Upper lobe of right lung (tissue), 1 donor: ENCODE measurements around the gene GALNT16. TPM values are rescaled to one million over a fixed set of nuclear protein-coding genes. Genes with fewer than 3 reads are reported as not detected.
A peak's percentile ranks its signal among the peaks of the same experiment; 100 is the strongest.
"Not testable (repeated sequence)": the region's sequence is repeated elsewhere in the genome, so short reads cannot be mapped to it uniquely, and the experiment has no call there.

Source experiments
- ATAC-seq: fragments of 200-7000 bp; cut with Tn5 transposase; one replicate; pipeline ENCODE4 v1.9.1; 2020; ENCODE audit warnings: mild to moderate bottlenecking, moderate library complexity
- DNase-seq: peaks from one replicate; pipeline ENCODE4 v3.0.0-alpha.2; 2020
- H3K27ac ChIP-seq: fragments of 200-600 bp; one replicate; pipeline ENCODE4 v1.8.0; 2022
- H3K27me3 ChIP-seq: fragments of 200-600 bp; one replicate; pipeline ENCODE4 v1.8.0; 2022; ENCODE audit warnings: mild to moderate bottlenecking
- H3K36me3 ChIP-seq: fragments of 200-600 bp; one replicate; pipeline ENCODE4 v1.8.0; 2022
- H3K4me1 ChIP-seq: fragments of 200-600 bp; one replicate; pipeline ENCODE4 v1.8.0; 2022
- H3K4me3 ChIP-seq: fragments of 200-600 bp; one replicate; pipeline ENCODE4 v1.8.0; 2022; ENCODE audit warnings: mild to moderate bottlenecking
- H3K9me3 ChIP-seq: fragments of 200-600 bp; one replicate; pipeline ENCODE4 v1.8.0; 2022
- CTCF ChIP-seq: fragments of 200-600 bp; IDR thresholded peaks from one replicate; pipeline ENCODE4 v1.8.0; 2022; ENCODE audit warnings: antibody characterized with exemption
- intact Hi-C: fragments of 100-400 bp; cut with DNase I; formaldehyde crosslinking; loops from one replicate; pipeline ENCODE4 v1.11.0; 2022
- long read RNA-seq: library from polyadenylated mRNA; unstranded; transcript quantifications from one replicate; pipeline ENCODE4 v2.0.0, GENCODE V29; 2021
- total RNA-seq: library from RNA; stranded (reverse); fragmentation: NEBNext Ultra II Directional; extraction: Animal tissue kit (Norgen Biotek cat#: 25700); gene quantifications from one replicate; pipeline ENCODE4 v1.2.1, GENCODE V29; 2021
- donor health status: DM: no; HTN: yes; CAD: no; lungs with severe emphysema.

The GALNT16 gene
- 3.0 TPM for total RNA-seq
- long read RNA-seq, full-length matches to known transcripts, result 8 of 13 reads
- long read RNA-seq, partial matches to known transcripts, result 3 of 13 reads
- long read RNA-seq, other reads (novel, unspliced or antisense), result 2 of 13 reads

- Histone ChIP-seq H3K27me3 (peaks cover 39% of the 10 kb centered on the region), H3K27ac (no peak within 1 kb of the TSS), H3K9me3 (no peaks in the 10 kb centered on the region), H3K4me1 (peaks cover 18% of the 10 kb centered on the region), H3K36me3 (no peaks in the 10 kb centered on the region), H3K4me3 (peak within 1 kb of the TSS; percentile 54)
- DNase-seq (peak; percentile 69), ATAC-seq (peak; percentile 22)
- intact Hi-C loops, result no loop called here
- TF ChIP-seq CTCF, result peak; percentile 25
Measured at GRCh38 chr14:69259527-69260189, at the start of gene GALNT16. Gene GALNT16 (plus strand): TSS chr14:69260158. CDS start chr14:69260291, 133 bp downstream.

- intact Hi-C loops, result no loop called here
- peak; percentile 59 for ATAC-seq
- H3K27ac ChIP-seq, result no peak overlapping the region
Measured at GRCh38 chr14:69214393-69214792, 45.6 kb upstream of the GALNT16 start.

DNA sequence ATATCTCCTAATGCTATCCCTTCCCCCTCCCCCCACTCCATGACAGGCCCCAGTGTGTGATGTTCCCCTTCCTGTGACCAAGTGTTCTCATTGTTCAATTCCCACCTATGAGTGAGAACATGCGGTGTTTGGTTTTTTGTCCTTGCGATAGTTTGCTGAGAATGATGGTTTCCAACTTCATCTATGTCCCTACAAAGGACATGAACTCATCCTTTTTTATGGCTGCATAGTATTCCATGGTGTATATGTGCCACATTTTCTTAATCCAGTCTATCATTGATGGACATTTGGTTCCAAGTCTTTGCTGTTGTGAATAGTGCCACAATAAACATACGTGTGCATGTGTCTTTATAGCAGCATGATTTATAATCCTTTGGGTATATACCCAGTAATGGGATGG lies 42.3 kb upstream of the GALNT16 start:
- H3K4me1 ChIP-seq, H3K36me3 ChIP-seq, intact Hi-C loops, H3K9me3 ChIP-seq, ATAC-seq, H3K27ac ChIP-seq, H3K27me3 ChIP-seq, H3K4me3 ChIP-seq, DNase-seq: not testable (repeated sequence)

More at GRCh38 chr14:69214393-69214792, 45.6 kb upstream of the GALNT16 start:
- no peak for TF ChIP-seq CTCF
- no peak for DNase-seq
- peaks cover 14% of the 10 kb centered on the region for H3K36me3 ChIP-seq
- no peaks in the 10 kb centered on the region for H3K27me3 ChIP-seq
- no peaks in the 10 kb centered on the region for H3K4me1 ChIP-seq
- H3K9me3 ChIP-seq, result no peaks in the 10 kb centered on the region
- no peak overlapping the region for H3K4me3 ChIP-seq

GRCh38 chr14:69224946-69225345 lies 35.0 kb upstream of the GALNT16 start:
- no peak for TF ChIP-seq CTCF
- intact Hi-C loops, result no loop called here
- DNase-seq (no peak), ATAC-seq (no peak)
- peaks cover 11% of the 10 kb centered on the region for H3K36me3 ChIP-seq
- H3K4me1 ChIP-seq, result no peaks in the 10 kb centered on the region
- H3K4me3 ChIP-seq, result no peak overlapping the region
- H3K27me3 ChIP-seq, result no peaks in the 10 kb centered on the region
- no peaks in the 10 kb centered on the region for H3K9me3 ChIP-seq
- H3K27ac ChIP-seq, result no peak overlapping the region

- Histone ChIP-seq H3K4me1 (no peaks in the 10 kb centered on the region), H3K27ac (no peak overlapping the region), H3K36me3 (peaks cover 21% of the 10 kb centered on the region), H3K9me3 (no peaks in the 10 kb centered on the region), H3K4me3 (no peak overlapping the region), H3K27me3 (no peaks in the 10 kb centered on the region)
- ATAC-seq (no peak), DNase-seq (no peak)
- no peak for TF ChIP-seq CTCF
- intact Hi-C loops, result no loop called here
Measured at GRCh38 chr14:69226178-69226577, 33.8 kb upstream of the GALNT16 start.

DNA sequence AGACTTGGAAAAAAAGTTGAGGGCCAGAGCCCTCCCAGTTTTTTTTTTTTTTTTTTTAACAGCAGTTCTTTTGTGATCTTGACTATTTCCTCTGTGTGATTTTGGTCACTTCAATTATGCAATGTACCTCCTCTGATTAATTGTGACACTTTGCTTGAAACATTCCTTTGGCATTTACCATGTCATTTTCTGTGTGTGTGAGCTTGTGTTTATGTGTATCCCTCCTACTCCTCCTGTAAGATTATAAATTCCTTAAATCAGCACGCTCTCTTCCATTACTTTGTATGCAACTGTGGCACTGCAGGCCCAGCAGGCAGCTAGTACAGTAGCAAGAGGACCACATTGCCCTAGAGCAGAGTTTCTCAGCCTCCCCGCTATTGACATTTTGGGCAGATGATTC lies 33.2 kb upstream of the GALNT16 start:
- no peak for TF ChIP-seq CTCF
- no peak for DNase-seq
- H3K4me3 ChIP-seq, result no peak overlapping the region
- no peak for ATAC-seq
- no peaks in the 10 kb centered on the region for H3K4me1 ChIP-seq
- intact Hi-C loops, result no loop called here
- no peak overlapping the region for H3K27ac ChIP-seq
- no peaks in the 10 kb centered on the region for H3K27me3 ChIP-seq
- peaks cover 27% of the 10 kb centered on the region for H3K36me3 ChIP-seq
- no peaks in the 10 kb centered on the region for H3K9me3 ChIP-seq
